Lower lobe of right lung (tissue), 2 donors: Measurements from ENCODE around the gene CDS2. TPM values are rescaled to one million over a fixed set of nuclear protein-coding genes. Genes with fewer than 3 reads are reported as not detected.

Experiments
- ATAC-seq, 2 donors: fragments of 200-7000 bp; cut with Tn5 transposase; one replicate each; pipeline ENCODE4 v1.9.1; 2020 to 2022; ENCODE audit warnings: mild to moderate bottlenecking in 2 of 2, moderate library complexity in 2 of 2
- DNase-seq: peaks from one replicate; pipeline ENCODE4 v3.0.0-alpha.2; 2020
- H3K27ac ChIP-seq: fragments of 200-600 bp; one replicate; pipeline ENCODE4 v1.8.0; 2022
- H3K27me3 ChIP-seq: fragments of 200-600 bp; one replicate; pipeline ENCODE4 v1.8.0; 2022; ENCODE audit warnings: low read depth
- H3K36me3 ChIP-seq: fragments of 200-600 bp; one replicate; pipeline ENCODE4 v1.8.0; 2022; ENCODE audit warnings: mild to moderate bottlenecking
- H3K4me1 ChIP-seq: fragments of 200-600 bp; one replicate; pipeline ENCODE4 v1.8.0; 2022
- H3K4me3 ChIP-seq: fragments of 200-600 bp; one replicate; pipeline ENCODE4 v1.8.0; 2022; ENCODE audit warnings: mild to moderate bottlenecking
- H3K9me3 ChIP-seq: fragments of 200-600 bp; one replicate; pipeline ENCODE4 v1.8.0; 2022
- CTCF ChIP-seq: fragments of 200-600 bp; IDR thresholded peaks from one replicate; pipeline ENCODE4 v1.8.0; 2022; ENCODE audit warnings: antibody characterized with exemption, mild to moderate bottlenecking
- intact Hi-C: fragments of 100-400 bp; cut with DNase I; formaldehyde crosslinking; loops from one replicate; pipeline ENCODE4 v1.11.0; 2022
- total RNA-seq: library from RNA; stranded (reverse); fragmentation: NEBNext Ultra II Directional; extraction: Animal tissue kit (Norgen Biotek cat#: 25700); gene quantifications from one replicate; pipeline ENCODE4 v1.2.1, GENCODE V29; 2021
- donor health status: DM: no; HTN: yes; CAD: no; lungs with severe emphysema.

CDS2 gene
- total RNA-seq, 1 donor from 2014 or later: 63.3 TPM

GRCh38 chr20:5221061-5221430 is 94.2 kb downstream of the CDS2 start:
- no peak for DNase-seq
- no peaks in the 10 kb centered on the region for H3K27me3 ChIP-seq
- no peaks in the 10 kb centered on the region for H3K36me3 ChIP-seq
- no peak overlapping the region for H3K27ac ChIP-seq
- H3K4me3 ChIP-seq: no peak overlapping the region
- H3K4me1 ChIP-seq: peaks cover 3% of the 10 kb centered on the region
- TF ChIP-seq CTCF: no peak
- intact Hi-C loops: no loop called here
- peak in 1 of 2 donors; percentile 49 for ATAC-seq
- no peaks in the 10 kb centered on the region for H3K9me3 ChIP-seq

GRCh38 chr20:5222919-5223634 is 96.3 kb downstream of the CDS2 start:
- no peaks in the 10 kb centered on the region for H3K36me3 ChIP-seq
- ATAC-seq: peak; percentile 64 to 69
- peak; percentile 85 for TF ChIP-seq CTCF
- no peak overlapping the region for H3K4me3 ChIP-seq
- no peak overlapping the region for H3K27ac ChIP-seq
- H3K27me3 ChIP-seq: no peaks in the 10 kb centered on the region
- intact Hi-C loops: no loop called here
- no peaks in the 10 kb centered on the region for H3K4me1 ChIP-seq
- H3K9me3 ChIP-seq: no peaks in the 10 kb centered on the region
- DNase-seq: peak; percentile 67

GRCh38 chr20:5230544-5230943 is 103.7 kb downstream of the CDS2 start:
- no peak overlapping the region for H3K27ac ChIP-seq
- no peaks in the 10 kb centered on the region for H3K36me3 ChIP-seq
- H3K4me1 ChIP-seq: no peaks in the 10 kb centered on the region
- no peak for ATAC-seq
- H3K27me3 ChIP-seq: no peaks in the 10 kb centered on the region
- H3K4me3 ChIP-seq: no peak overlapping the region
- no peak for TF ChIP-seq CTCF
- no peak for DNase-seq
- intact Hi-C loops: no loop called here
- H3K9me3 ChIP-seq: no peaks in the 10 kb centered on the region

GRCh38 chr20:5234158-5234557 is 107.3 kb downstream of the CDS2 start:
- Histone ChIP-seq H3K4me1 (no peaks in the 10 kb centered on the region), H3K4me3 (no peak overlapping the region), H3K9me3 (peaks cover 5% of the 10 kb centered on the region), H3K27ac (no peak overlapping the region), H3K36me3 (no peaks in the 10 kb centered on the region), H3K27me3 (no peaks in the 10 kb centered on the region)
- intact Hi-C loops: no loop called here
- DNase-seq (no peak), ATAC-seq (no peak)
- TF ChIP-seq CTCF: no peak

- peaks cover 5% of the 10 kb centered on the region for H3K9me3 ChIP-seq
- no peak overlapping the region for H3K4me3 ChIP-seq
- DNase-seq: no peak
- no peak for ATAC-seq
- H3K27me3 ChIP-seq: no peaks in the 10 kb centered on the region
- H3K4me1 ChIP-seq: no peaks in the 10 kb centered on the region
- no peak for TF ChIP-seq CTCF
- no peak overlapping the region for H3K27ac ChIP-seq
- intact Hi-C loops: no loop called here
- H3K36me3 ChIP-seq: no peaks in the 10 kb centered on the region
These were observed 108.2 kb downstream of the CDS2 start for GRCh38 chr20:5234978-5235377.

Other genes with a start within 250 kb of the CDS2 start
- 19.2 TPM for gene SLC23A2, start 125.5 kb upstream of the CDS2 start, total RNA-seq
- 98.9 TPM for gene TMEM230, start 13.9 kb upstream of the CDS2 start, total RNA-seq
- gene PCNA, start 7.0 kb upstream of the CDS2 start, total RNA-seq: 48.1 TPM
- not detected for gene PROKR2, start 189.9 kb downstream of the CDS2 start, total RNA-seq